ENCODE results near the gene EIF4G3.

DNA sequence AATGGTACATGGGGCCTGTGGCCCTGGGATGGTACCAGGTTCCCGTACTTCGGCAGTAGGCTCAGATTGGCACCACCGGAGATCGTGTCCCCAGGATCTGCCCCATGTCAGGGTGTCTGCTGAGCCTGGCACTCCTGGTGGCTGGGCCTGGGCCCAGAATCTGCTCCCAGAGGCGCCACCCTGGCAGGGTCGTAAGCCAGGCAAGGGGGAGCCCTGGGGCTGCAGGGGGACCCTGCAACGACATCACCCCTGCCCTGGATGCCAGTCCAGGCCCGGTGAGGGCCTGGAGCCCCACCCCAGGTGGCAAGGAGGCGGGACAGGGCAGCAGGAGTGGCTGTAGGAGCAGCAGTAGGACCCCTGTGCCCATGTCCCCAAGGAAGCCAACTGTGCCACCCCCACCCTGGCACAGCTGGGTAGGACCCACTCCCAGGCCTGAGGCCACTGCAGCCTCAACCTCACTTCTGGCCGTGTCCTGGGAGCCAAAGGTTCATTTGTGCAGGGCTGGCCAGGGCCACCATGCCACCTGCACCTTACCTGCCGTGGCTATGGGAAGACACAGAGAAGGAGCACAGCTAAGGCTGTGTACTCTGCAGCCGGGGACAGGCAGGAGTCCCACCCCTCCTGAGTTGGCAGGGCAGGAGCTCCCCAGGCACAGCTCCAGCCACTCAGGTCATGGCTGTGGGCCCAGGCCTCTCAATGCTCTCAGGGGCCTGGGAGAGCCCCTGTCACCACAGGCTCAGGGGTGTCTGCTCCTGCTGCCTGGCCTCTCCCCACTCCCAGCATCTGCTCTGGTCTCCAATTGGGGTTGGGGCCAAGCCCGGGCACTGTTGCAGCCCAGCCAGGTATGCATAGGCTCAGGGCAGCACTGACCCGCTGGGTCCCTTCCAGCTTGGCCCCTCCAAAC is 141.7 kb downstream of the EIF4G3 start:
- TF ChIP-seq, protein P1, sequence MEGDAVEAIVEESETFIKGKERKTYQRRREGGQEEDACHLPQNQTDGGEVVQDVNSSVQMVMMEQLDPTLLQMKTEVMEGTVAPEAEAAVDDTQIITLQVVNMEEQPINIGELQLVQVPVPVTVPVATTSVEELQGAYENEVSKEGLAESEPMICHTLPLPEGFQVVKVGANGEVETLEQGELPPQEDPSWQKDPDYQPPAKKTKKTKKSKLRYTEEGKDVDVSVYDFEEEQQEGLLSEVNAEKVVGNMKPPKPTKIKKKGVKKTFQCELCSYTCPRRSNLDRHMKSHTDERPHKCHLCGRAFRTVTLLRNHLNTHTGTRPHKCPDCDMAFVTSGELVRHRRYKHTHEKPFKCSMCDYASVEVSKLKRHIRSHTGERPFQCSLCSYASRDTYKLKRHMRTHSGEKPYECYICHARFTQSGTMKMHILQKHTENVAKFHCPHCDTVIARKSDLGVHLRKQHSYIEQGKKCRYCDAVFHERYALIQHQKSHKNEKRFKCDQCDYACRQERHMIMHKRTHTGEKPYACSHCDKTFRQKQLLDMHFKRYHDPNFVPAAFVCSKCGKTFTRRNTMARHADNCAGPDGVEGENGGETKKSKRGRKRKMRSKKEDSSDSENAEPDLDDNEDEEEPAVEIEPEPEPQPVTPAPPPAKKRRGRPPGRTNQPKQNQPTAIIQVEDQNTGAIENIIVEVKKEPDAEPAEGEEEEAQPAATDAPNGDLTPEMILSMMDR (IDR thresholded peaks at IDR 0.05), result no peak
- TF ChIP-seq POLR2A (IDR thresholded peaks at IDR 0.05), result no peak
